Measurements from ENCODE around the gene HDHD3.
"Not testable (repeated sequence)": the region's sequence is repeated elsewhere in the genome, so short reads cannot be mapped to it uniquely, and the experiment has no call there.

Gene HDHD3

GRCh38 chr9:113389451-113389850 lies 12.7 kb upstream of the HDHD3 start:
- DNase-seq (ENCODE audit: low read depth): no peak

GRCh38 chr9:113388833-113389232 lies 12.0 kb upstream of the HDHD3 start:
- DNase-seq (ENCODE audit: low read depth): no peak

- no peak for DNase-seq (ENCODE audit: low read depth)
Measured at GRCh38 chr9:113387560-113388230, 10.9 kb upstream of the HDHD3 start.

GRCh38 chr9:113386571-113387393 lies 10.0 kb upstream of the HDHD3 start:
- DNase-seq (ENCODE audit: low read depth): no peak

- no peak for DNase-seq (ENCODE audit: low read depth)
Measured at GRCh38 chr9:113381909-113382411, 5.2 kb upstream of the HDHD3 start.

- not testable (repeated sequence) for DNase-seq (ENCODE audit: low read depth)
Measured at GRCh38 chr9:113381441-113381840, 4.7 kb upstream of the HDHD3 start.

- no peak for DNase-seq (ENCODE audit: low read depth)
Measured at GRCh38 chr9:113380869-113381378, 4.1 kb upstream of the HDHD3 start.

GRCh38 chr9:113379829-113380210 lies 3.0 kb upstream of the HDHD3 start:
- DNase-seq (ENCODE audit: low read depth): not testable (repeated sequence)

GRCh38 chr9:113379094-113379828 lies 2.5 kb upstream of the HDHD3 start:
- DNase-seq (ENCODE audit: low read depth): not testable (repeated sequence)

GRCh38 chr9:113375057-113376023 lies 1.4 kb downstream of the HDHD3 start:
- DNase-seq (ENCODE audit: low read depth): peak; percentile 8

- no peak for DNase-seq (ENCODE audit: low read depth)
Measured at GRCh38 chr9:113373676-113374392, 3.0 kb downstream of the HDHD3 start.

- no peak for DNase-seq (ENCODE audit: low read depth)
Measured at GRCh38 chr9:113373256-113373655, 3.5 kb downstream of the HDHD3 start.

- DNase-seq (ENCODE audit: low read depth): no peak
Measured at GRCh38 chr9:113372059-113372458, 4.7 kb downstream of the HDHD3 start.

- DNase-seq (ENCODE audit: low read depth): no peak
Measured at GRCh38 chr9:113370806-113371325, 5.9 kb downstream of the HDHD3 start.

GRCh38 chr9:113369855-113370140 lies 7.0 kb downstream of the HDHD3 start:
- no peak for DNase-seq (ENCODE audit: low read depth)

GRCh38 chr9:113368982-113369854 lies 7.6 kb downstream of the HDHD3 start:
- no peak for DNase-seq (ENCODE audit: low read depth)

- DNase-seq (ENCODE audit: low read depth): no peak
Measured at GRCh38 chr9:113368348-113368981, 8.3 kb downstream of the HDHD3 start.

- not testable (repeated sequence) for DNase-seq (ENCODE audit: low read depth)
Measured at GRCh38 chr9:113365652-113366051, 11.1 kb downstream of the HDHD3 start.

GRCh38 chr9:113364951-113365350 lies 11.8 kb downstream of the HDHD3 start:
- no peak for DNase-seq (ENCODE audit: low read depth)

Data from activated T-cell treated with anti-CD3 and anti-CD28 coated beads for 48 hours (primary cell).